GM19328 (cell line): ENCODE measurements around the gene EN2.

Source experiments
- ATAC-seq: cut with Tn5 transposase; IDR thresholded peaks from one replicate; pipeline ENCODE4 v1.9.1; 2021; ENCODE audit warnings: mild to moderate bottlenecking, moderate library complexity; ENCODE audit not compliant: unreplicated experiment

Gene EN2

DNA sequence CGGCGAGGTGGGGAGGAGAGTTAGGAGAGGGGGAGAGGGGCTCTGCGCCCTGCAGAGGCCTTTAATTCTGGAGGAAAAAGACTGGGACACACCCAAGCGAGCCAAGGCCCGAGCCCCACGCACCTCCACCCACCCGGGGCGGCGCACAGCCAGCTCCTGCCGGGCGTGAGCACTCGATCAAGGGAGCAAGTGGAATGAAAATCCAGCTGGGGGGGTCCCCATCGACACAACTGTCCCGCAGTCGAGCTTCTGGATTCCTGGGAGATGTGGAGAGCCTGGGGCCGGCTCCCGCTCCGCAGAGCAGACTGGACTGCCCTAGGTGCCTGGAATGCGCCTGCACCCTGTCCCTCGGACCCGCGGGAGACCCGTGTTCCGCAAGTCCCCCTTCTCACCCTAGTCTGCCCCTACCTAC, 7.4 kb upstream of the EN2 start:
- no peak for ATAC-seq

DNA sequence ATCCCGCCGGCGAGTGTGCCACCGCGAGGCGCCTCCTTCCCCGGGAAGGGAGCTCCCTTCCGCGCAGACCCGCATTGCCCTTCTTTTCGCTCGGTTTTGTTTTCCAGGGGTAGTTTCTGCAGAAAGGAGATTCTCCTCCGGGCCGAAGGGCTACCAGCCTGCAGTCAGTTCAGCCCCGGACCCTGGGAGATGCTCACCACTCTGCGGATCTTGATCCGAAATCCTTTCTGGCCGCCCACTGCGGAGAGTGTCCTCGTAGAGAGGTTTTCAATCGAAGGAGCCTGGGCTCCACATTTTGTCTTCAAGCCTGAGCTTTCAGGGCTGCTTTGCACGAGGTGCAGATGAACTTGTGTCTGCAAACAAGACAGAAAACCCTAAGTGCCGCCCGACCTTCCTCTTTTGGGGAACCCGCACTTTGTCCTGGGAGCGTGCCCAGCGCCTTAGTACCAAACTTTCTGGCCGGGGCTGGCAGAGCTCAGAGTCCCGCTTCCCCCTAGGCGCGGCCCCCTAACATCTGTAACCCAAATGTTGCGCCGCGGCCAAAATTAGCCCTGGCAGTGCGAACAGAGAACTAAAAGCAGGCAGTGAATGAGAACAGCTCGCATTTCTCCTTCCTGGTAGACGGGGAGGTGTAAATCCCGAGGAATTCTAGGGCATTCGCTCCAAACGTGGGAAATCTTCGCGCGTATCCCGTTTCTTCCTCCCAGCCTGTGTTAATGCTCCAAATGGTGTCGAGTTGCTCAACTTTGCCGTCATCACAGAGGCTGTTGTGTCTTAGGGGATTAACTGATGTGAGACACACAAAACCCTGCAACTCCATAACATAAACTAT, 6.7 kb upstream of the EN2 start:
- no peak for ATAC-seq

DNA sequence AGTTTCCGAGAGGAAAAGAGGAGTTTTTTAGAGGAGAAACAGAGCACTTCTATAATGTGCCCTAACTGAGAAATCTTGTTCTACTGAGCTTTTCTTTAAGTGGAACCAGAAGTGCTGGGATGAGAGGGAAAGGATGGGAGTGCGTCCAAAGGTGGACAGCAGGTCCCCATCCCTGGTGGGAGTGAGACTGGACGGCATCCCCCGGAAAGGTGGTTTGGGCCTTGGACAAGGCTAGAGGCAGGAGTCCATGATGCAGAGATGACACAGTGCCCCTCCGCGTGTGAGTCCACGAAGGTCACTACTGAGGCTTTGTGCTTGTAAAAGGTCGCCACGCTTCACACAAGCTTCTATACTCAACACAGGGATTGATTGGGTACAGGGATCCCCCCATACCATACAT, 6.1 kb upstream of the EN2 start:
- ATAC-seq: no peak

DNA sequence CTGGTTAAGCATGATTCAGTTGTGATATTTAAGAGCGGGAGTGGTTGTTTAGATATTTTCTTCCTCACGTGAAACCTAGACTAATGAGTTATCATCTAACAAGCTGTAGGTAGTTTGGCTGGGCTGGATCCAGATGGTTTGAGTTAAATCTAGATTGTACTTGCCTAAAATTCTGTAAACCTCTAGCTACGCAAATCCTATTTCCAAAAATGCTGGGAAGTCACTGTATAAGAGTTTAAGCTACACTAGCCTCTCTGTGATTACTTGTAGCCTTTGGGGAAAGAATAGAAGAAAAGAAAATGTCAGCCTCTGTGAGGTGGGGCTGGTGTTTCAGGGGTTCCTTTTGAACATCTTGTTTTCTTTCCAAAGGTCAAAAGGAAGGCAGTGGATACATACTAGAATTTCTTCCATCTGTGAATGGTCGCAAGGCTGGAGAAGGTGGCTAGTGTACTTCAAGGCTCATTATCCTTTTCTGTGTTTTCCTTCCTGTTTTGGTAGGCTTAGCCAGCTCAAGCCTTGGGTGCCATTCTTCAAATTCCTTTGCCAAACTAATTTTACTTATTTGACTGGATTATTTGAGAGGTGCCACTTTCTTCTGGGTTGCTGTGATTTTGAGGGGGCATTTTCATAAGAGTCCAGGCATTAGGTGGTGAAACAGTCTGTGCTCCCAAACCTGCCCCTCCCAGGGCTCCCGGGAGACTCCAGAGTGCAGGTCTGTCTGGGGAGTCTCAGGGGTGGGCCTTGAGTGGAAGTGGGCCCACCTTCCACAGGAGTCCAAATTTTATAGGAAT, 5.2 kb upstream of the EN2 start:
- no peak for ATAC-seq

DNA sequence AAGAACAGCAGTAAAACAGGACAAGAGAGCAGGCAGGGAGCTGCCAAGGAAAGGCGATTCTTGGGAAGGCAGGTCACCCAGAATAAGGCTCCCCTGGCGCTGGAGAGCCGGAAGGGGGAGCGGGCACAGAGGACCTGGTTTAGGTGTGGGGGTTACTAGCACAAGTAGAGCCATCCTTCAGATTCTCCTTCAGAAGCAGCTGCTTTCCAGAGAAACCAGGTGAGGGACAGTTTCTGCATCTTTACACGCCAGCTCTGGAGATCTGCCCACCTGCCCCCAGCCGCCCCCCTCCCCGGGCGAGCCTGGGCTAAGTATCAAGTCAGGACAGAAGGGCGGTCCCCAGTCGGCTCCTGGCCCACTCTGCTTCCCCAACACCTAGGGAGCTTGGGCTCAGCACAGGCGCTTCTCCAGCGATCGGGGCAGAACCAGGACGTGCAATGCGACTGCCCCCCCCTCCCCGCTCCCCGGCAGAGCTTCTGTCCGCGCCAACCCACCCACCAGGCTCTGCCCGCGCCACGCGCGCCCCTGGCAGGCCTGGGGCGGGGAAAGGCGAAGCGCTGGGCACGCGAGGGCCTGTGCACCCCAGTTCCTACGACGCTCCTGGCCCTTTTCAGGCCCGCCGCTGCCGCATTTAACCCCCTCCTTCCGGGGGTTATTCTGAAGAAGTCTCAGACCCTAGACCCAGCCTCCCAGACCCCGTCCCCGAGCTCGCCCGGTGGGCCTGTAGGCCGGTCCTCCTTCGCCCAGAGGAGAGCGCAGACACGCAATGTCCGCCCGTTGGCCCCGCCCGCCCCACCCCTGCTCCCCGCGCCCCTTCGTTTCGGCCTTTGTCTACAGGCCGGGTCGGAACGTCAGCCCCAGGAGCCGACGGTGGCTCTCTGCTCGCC, 4.4 kb upstream of the EN2 start:
- no peak for ATAC-seq

DNA sequence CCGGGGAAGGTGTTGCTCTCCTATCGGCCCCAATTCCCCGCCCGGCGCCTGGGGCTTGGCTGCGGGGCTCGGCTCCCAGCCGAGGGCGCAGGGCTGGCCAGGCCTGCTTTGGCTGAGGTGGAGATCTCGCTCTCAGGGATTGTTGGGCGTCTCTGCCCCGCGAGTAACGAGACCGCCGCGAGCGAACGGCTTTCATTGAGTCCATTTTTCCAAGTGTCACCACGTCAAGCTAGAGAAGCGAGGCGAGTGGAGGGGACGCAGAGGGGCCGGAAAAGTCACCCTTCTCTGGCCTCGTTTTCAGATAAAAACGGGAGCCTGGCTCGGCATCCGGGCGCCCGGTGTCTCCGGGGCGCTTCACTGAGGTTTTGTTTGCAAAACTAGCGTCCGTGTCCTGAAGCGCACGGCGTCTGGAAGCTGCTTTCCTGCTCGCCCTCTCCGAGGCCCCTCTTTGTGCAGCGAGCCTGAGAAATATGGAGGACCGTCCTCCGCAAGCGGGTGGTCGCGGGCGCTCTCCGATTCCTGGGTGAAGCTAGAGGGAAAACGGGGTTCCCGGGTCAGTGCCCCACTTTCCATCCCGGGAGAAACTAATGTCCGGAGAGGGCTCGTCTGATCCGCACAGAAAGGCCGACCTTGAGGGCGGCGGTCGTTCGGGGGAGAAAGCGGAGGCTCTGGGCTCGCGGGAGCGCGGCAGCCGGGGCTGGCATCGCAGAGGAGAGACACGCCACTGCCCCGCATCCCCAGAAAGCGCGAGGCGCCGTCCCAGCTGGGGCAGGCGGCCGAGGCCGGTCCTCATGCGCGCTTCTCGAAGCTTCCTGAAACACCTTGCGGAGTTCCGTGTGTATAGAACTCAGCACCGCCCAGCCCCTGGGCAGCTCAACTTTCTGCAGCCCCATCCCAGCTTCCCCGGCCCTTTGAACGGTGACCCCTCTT, 3.5 kb upstream of the EN2 start:
- ATAC-seq: no peak

DNA sequence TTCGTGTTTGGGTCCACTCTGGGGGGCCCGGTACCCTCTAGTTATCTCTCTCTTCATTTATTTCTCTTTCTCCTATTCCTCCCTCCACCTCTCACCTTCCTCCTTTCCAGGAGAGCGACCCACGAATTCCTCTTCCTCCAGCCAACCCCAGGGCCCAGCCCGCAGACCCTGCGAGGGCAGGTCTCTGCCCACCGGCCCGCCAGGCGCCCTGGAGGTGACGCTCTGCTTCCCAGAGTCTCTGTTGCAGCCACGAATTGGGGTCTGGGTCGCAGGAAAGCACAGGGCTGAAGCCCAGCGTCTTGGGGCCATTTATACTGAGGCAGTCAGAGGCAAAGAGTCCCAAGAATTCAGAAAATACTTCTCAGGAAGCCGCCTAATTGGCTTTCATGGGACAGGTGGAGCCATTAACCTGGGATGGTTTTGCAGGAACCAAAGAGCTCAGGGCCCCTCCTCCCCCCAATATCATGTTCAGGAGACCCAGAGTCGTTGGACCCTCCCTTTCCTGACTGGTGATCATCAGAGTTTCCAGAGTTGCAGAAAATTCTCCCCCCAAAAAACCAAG, 2.7 kb upstream of the EN2 start:
- ATAC-seq: no peak

DNA sequence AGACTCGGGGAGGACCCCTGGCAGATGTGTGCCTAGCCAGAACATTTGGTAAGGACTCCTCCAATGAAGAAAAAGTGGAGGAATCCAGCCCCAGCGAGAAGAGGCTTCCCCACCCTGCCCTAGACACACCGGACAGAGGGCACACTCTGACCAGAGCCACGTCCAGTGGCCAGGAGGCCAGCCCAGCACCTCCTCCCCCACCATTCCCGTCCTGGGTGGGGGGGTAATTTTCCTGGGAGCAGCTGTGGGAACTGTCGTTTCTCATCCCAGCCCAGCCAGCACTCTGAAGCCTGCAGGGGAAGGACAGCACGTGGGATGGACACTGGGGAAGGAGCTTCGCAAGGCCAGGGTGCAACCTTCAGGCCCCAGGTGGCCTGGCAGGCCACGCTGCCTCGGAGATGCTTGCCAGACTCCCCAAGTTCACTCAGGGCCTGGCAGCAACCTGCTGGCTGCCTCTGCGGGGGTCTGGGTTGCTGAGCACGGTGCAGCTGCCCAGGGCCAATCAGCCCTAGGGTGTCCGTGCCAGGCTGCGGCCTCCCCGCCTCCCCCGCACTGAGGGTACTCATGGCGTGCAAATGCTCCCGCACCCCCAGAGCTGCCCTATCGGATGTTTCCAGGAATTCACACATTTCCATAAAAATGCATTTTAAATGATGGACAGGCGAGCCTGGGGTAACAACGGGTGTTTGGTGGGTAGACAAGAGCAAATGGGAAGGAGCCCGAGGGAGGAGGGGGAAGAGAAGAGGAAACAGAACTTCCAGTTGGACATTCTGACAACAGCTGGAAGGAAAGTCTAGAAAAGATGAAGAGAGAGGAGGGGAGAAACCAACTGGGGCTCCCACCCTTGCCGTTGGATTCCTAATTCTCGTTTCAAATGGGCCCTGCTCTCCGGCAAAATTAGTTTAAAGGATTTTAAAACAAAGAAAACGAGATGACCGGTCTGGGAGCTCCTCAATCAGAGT, 1.9 kb upstream of the EN2 start:
- ATAC-seq: no peak

DNA sequence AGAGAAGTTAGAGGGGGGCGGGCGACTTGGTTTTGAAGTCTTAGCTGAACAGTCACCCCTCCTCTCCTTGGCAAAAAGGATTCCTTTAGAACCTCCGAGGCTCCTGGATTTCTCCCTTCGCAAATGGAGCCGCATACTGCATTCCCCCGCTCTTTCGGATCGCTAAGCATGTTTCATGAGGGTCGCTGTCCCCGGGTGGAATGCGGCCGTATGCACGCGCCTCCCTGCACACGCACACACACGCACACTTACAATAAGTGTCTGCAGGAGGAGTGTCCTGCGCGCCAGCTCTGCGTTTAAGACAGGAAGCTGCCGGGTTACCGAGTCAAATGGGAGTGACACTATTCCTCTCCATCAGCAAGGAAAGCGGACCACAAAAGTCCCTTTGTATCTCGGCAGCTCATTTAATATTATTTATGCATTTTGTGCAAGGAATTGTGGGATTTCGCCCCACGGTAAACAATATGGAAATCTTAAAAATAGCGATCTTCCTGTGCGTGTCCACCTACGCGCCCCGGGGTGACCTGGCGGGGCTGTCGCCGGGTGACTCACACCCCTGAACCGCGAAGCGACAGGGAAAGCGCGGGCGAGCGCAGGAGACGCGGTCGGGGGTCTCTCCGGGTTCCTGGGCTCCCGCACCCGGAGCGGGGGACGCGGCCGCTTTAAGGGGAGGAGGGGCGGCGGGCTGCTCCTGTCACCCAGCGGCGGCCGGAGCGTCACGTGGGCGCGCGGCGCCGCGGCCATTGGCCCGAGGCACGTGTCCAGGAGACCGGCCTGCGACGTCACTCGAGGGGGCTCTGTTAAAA, 988 bp upstream of the EN2 start:
- no peak for ATAC-seq

DNA sequence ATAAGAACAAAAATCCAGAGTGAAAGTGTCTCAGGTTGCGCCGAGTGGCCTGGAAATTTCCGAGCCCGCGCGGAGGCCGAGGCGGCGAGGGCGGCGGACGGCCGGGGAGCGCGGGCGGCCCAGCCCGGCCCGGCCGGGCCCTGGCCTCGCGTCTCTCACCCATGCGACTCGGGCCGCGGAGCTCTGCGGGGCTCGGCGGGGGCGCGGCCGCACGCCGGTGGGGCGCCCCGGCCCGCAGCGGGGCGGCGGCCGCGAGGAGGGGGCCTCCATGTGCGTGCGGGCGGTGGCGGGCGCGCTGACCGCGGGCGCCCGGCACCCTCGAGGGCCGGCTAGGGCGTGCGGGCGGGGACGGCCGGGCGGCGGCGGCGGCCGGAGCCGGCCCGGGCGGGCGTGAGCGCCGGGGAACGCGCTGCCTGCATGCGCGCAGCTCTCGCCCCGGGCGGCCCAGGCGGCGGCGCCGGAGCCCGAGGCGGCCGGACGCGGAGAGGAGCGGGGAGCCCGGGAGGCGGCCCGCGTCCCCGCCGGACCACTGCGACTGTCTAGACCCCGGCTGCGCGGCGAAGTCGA, 302 bp upstream of the EN2 start:
- ATAC-seq: no peak

DNA sequence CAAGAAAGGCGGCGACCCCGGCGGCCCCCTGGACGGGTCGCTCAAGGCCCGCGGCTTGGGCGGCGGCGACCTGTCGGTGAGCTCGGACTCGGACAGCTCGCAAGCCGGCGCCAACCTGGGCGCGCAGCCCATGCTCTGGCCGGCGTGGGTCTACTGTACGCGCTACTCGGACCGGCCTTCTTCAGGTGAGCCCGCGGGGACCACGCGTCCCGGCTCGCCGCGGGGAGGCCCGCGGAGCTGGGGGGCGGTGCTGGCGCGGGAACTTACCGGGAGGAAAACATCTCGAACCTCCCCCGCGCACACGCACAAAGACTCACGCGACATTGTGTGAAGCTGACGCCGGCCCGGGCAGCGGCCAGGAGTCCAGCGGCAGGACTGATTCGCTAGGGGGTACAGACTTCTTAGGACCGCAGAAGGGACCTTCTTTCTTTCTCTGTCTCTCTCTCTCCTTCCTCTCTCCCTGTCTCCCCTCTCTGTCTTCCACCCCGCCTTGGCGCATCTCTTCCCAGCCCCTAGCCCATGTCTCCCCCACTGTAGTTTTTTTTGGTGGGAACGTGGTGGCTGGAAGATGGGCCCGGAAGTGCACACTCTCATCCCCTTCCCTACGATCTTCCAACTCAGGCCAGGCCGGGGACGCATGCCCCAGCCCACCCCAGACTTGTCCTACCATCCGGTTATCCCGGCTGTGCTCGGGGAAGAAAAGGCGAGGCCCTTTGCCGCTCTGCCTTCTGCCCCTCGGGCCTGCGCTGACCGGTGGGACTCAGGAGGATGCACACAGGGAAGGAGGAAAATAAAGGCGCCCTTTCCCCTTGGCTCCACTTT, 1.2 kb downstream of the EN2 start:
- no peak for ATAC-seq

DNA sequence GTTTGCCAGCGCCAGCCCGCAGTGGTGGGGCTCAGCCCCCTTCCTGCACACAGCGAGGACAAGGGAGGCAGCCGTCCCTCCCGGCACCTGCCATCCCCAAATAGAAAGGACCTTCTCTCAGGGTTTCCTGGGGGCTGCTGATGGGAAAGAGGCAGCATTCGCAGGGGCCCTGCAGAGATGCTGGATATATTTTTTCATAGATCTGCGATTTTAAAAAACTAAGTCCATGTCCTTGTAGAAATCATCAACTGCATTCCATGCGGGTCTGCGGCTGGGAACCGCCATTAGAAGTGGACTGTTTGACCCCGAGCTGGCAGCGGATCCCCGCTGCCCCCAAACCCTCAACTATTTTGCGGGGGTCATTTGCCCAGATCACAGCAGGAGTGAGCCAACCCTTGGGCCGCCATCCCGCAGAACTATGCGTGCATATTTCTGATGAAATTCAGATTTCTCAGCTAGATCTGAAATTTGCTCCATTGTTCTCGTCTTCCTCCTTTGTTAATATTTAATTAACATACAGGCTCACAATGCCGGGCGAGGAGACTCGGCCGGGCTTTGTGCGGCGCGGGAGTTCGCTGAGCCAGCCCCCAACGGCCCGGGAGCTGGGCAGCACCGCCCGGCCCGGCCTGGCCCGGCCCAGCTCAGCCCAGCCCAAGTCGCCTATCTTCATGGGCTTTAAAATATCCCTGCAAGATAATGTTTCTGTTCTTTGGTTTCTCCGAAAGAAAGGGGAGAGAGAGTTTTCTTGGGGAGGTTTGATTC, 2.0 kb downstream of the EN2 start:
- ATAC-seq: no peak

DNA sequence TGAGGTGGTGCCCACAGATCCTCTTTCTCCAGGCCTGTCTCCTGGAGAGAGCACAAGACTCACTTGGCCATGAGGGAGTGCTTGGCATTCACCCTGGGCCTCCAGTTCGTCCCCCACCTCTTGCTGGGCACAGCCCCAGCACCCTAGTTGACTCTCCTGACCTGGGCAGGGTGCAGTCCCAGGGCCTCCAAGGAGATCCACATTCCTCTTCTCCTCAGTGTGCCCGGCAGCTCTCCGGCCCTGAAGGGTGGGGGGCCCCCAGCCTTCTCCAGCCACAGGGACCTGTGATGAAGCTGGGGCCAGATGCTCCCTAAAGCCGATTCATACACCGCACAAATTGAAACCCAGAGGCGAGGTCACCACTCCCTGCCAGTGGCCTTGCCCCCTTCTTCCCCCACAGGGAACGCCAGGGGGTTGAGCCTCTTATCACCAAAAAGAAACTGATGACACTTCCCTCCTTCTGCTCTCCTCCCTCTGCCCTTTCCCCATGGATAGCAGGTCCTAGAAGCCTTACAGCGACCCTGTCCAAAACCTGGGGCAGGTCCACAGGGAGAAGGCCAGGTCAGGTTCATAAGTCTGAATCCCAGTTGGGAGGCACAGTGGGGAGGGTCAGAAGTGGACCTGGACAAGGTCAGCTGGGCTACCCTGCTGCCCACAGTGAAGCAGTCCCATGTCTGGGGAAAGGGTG, 3.1 kb downstream of the EN2 start:
- no peak for ATAC-seq

DNA sequence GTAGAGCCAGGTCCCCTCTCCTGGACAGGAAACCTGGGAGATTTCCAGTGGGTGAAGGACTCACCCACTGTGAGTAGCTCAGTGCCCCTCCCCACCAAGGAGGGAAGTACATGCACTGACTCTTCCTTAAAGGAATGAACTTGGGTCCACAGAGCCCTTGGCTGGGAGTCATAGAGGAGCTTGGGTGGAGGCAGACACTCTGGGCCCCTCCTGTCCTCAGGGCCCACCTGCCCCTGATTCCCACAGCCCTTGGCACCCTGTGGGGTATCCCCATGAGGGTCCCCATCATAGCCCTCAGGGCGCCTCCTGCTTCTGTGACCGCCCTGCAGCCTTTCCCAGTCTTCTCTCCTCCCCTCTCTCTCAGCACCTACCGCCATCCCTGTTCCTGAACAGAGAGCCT, 3.7 kb downstream of the EN2 start:
- ATAC-seq: no peak

DNA sequence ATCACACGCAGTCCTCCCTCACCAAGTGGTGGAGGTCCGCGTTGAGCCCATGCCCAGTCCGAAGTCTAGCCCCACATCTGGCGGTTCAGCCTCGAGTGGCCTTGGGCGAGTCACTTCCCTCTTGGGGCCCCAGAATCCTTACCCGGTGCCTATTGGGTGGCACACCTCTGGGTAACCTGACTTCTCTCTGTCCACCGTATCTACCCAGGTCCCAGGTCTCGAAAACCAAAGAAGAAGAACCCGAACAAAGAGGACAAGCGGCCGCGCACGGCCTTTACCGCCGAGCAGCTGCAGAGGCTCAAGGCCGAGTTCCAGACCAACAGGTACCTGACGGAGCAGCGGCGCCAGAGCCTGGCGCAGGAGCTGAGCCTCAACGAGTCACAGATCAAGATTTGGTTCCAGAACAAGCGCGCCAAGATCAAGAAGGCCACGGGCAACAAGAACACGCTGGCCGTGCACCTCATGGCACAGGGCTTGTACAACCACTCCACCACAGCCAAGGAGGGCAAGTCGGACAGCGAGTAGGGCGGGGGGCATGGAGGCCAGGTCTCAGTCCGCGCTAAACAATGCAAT, 4.3 kb downstream of the EN2 start:
- no peak for ATAC-seq
